Heart left ventricle (tissue), 13 donors: Measurements from ENCODE around the gene MPPED2.

ENCODE experiments used
- POLR2A ChIP-seq, 2 donors: fragments of 450-650 bp; IDR thresholded peaks; one replicate each; pipeline ENCODE4 v1.6.1; 2017; ENCODE audit warnings: antibody characterized with exemption in 2 of 2, mild to moderate bottlenecking in 2 of 2, moderate library complexity in 2 of 2
- TF ChIP-seq, protein P1 (sequence below), 12 donors: fragments of 200-600 bp; sonication (generic) in 4 of 12; IDR thresholded peaks; one replicate each; pipeline versions ENCODE4 v1.5.0 to v1.8.0; 2018 to 2022; ENCODE audit warnings: antibody characterized with exemption in 12 of 12, mild to moderate bottlenecking in 5 of 12
- donor health status: ischemic (EF 13 %, LVEDD 7.1; RV severe dilation, severe dysfunction).
- donor health status: DM: no; HTN: yes; CAD: no.
- donor health status: DM: no; HTN: no; CAD: no.
- donor health status: ischemic (EF 25% LVEDD 6.9; RV normal size, moderate dysfunction).
- donor health status: ischemic (EF 25% LVEDD 5.7; RV mildly dilated, moderate dysfunction).
- donor health status: ischemic (EF 35%, LVEDD 5.7; RV mildly dilated, moderate dysfunction).
- donor health status: nonischemic (EF 11% LVEDD 7.7; RV severe dilation, severe dysfunction).
- donor health status: DM: yes; HTN: yes; CAD: no.
- donor health status: PGD.
- donor health status: ischemic (EF 29% LVEDD 5.4; RV normal size, mild dysfunction).
- donor health status: nonischemic (EF 23%, LVEDD 6.1; RV moderate dilation, normal function).

DNA sequence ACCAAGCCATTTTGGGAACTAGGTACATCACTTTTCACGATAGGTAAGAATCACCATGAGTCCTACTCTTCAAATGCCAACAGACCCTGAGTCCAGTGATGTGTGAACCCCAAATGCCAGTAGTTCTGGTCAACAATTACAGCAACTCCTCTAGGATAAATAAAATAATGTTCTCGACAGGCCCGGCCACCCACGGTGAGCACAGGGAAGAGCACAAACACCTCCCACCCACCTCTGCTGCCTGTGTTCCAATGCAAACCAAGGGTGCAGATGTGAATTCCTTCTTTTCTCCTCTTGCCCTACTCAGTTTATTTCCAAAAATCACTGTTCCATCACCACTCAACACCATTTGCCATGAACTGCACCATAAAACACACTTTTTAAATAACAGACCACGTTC, 33.3 kb downstream of the MPPED2 start:
- TF ChIP-seq, protein P1, sequence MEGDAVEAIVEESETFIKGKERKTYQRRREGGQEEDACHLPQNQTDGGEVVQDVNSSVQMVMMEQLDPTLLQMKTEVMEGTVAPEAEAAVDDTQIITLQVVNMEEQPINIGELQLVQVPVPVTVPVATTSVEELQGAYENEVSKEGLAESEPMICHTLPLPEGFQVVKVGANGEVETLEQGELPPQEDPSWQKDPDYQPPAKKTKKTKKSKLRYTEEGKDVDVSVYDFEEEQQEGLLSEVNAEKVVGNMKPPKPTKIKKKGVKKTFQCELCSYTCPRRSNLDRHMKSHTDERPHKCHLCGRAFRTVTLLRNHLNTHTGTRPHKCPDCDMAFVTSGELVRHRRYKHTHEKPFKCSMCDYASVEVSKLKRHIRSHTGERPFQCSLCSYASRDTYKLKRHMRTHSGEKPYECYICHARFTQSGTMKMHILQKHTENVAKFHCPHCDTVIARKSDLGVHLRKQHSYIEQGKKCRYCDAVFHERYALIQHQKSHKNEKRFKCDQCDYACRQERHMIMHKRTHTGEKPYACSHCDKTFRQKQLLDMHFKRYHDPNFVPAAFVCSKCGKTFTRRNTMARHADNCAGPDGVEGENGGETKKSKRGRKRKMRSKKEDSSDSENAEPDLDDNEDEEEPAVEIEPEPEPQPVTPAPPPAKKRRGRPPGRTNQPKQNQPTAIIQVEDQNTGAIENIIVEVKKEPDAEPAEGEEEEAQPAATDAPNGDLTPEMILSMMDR (IDR thresholded peaks at IDR 0.05) = no peak
- no peak for TF ChIP-seq POLR2A (IDR thresholded peaks at IDR 0.05)
